ENCODE measurements around the gene KRT75.

- no peak for TF ChIP-seq EZH2 (IDR thresholded peaks at IDR 0.05; ENCODE audit: insufficient read depth, poor library complexity, severe bottlenecking)
- no peak for TF ChIP-seq EZH2phosphoT487 (IDR thresholded peaks at IDR 0.05; ENCODE audit: insufficient read depth, low read depth)
Observed at GRCh38 chr12:52377266-52377665, 56.9 kb downstream of the KRT75 start.

Data from GM23248 (cell line).